ENCODE measurements around the gene ASB7.
A peak's percentile ranks its signal among the peaks of the same experiment; 100 is the strongest.
"Not testable (repeated sequence)": the region's sequence is repeated elsewhere in the genome, so short reads cannot be mapped to it uniquely, and the experiment has no call there.

Gene ASB7

GRCh38 chr15:100602064-100602822, at the start of gene ASB7, which contains the start of gene LINS1:
ASB7 (plus strand) TSS chr15:100602589; CDS start chr15:100612217, 9,628 bp downstream.
LINS1 (minus strand) TSS chr15:100602184; CDS start chr15:100580842, 21,342 bp downstream.
- peak; percentile 99 for DNase-seq

GRCh38 chr15:100553468-100553867, 48.9 kb upstream of the ASB7 start:
- DNase-seq, result no peak

GRCh38 chr15:100558771-100559254, 43.6 kb upstream of the ASB7 start:
- no peak for DNase-seq

- DNase-seq, result no peak
Measured at GRCh38 chr15:100559330-100559729, 43.1 kb upstream of the ASB7 start.

GRCh38 chr15:100560323-100560722, 42.1 kb upstream of the ASB7 start:
- DNase-seq, result no peak

- DNase-seq, result no peak
Measured at GRCh38 chr15:100565591-100565990, 36.8 kb upstream of the ASB7 start.

GRCh38 chr15:100566850-100567628, 35.4 kb upstream of the ASB7 start:
- DNase-seq, result no peak

GRCh38 chr15:100569391-100569790, 33.0 kb upstream of the ASB7 start:
- DNase-seq, result no peak

GRCh38 chr15:100570275-100570674, 32.1 kb upstream of the ASB7 start:
- DNase-seq, result no peak

- no peak for DNase-seq
Measured at GRCh38 chr15:100570735-100571313, 31.6 kb upstream of the ASB7 start.

- DNase-seq, result no peak
Measured at GRCh38 chr15:100571592-100572167, 30.7 kb upstream of the ASB7 start.

- DNase-seq, result peak; percentile 20
Measured at GRCh38 chr15:100572362-100572983, 29.9 kb upstream of the ASB7 start.

GRCh38 chr15:100573526-100573925, 28.9 kb upstream of the ASB7 start:
- no peak for DNase-seq

- DNase-seq, result no peak
Measured at GRCh38 chr15:100580414-100580813, 22.0 kb upstream of the ASB7 start.

GRCh38 chr15:100588638-100589242, 13.6 kb upstream of the ASB7 start:
- DNase-seq, result no peak

- not testable (repeated sequence) for DNase-seq
Measured at GRCh38 chr15:100591163-100591562, 11.2 kb upstream of the ASB7 start.

GRCh38 chr15:100591835-100592234, 10.6 kb upstream of the ASB7 start:
- no peak for DNase-seq

GRCh38 chr15:100592898-100593297, 9.5 kb upstream of the ASB7 start:
- no peak for DNase-seq

- DNase-seq, result no peak
Measured at GRCh38 chr15:100593431-100593830, 9.0 kb upstream of the ASB7 start.

GRCh38 chr15:100595964-100596363, 6.4 kb upstream of the ASB7 start:
- no peak for DNase-seq

GRCh38 chr15:100596792-100597191, 5.6 kb upstream of the ASB7 start:
- no peak for DNase-seq

- no peak for DNase-seq
Measured at GRCh38 chr15:100597862-100598261, 4.5 kb upstream of the ASB7 start.

Measured in NCI-H1694 treated with DMSO at 0.1 percent for 48 hours (cell line).